GM21825 (cell line): ENCODE measurements around the gene TSEN2.
"Not testable (repeated sequence)": the region's sequence is repeated elsewhere in the genome, so short reads cannot be mapped to it uniquely, and the experiment has no call there.

Experiments
- ATAC-seq: cut with Tn5 transposase; IDR thresholded peaks from one replicate; pipeline ENCODE4 v1.9.1; 2021; ENCODE audit warnings: mild to moderate bottlenecking, moderate library complexity; ENCODE audit not compliant: unreplicated experiment

TSEN2 gene

GRCh38 chr3:12451960-12452359 is 32.3 kb upstream of the TSEN2 start:
- no peak for ATAC-seq

- no peak for ATAC-seq
Observed at GRCh38 chr3:12452361-12453330, 31.6 kb upstream of the TSEN2 start.

GRCh38 chr3:12454076-12454815 is 30.0 kb upstream of the TSEN2 start:
- no peak for ATAC-seq

GRCh38 chr3:12454816-12455121 is 29.5 kb upstream of the TSEN2 start:
- no peak for ATAC-seq

GRCh38 chr3:12455740-12456139 is 28.5 kb upstream of the TSEN2 start:
- no peak for ATAC-seq

- ATAC-seq: no peak
Observed at GRCh38 chr3:12456441-12456840, 27.8 kb upstream of the TSEN2 start.

GRCh38 chr3:12457380-12457779 is 26.9 kb upstream of the TSEN2 start:
- ATAC-seq: not testable (repeated sequence)

- ATAC-seq: no peak
Observed at GRCh38 chr3:12458901-12459300, 25.4 kb upstream of the TSEN2 start.

GRCh38 chr3:12460127-12460526 is 24.2 kb upstream of the TSEN2 start:
- no peak for ATAC-seq

GRCh38 chr3:12461097-12461649 is 23.1 kb upstream of the TSEN2 start:
- no peak for ATAC-seq

- ATAC-seq: no peak
Observed at GRCh38 chr3:12462159-12462947, 21.9 kb upstream of the TSEN2 start.

- no peak for ATAC-seq
Observed at GRCh38 chr3:12463686-12464085, 20.6 kb upstream of the TSEN2 start.

GRCh38 chr3:12464181-12464580 is 20.1 kb upstream of the TSEN2 start:
- no peak for ATAC-seq

GRCh38 chr3:12465151-12465835 is 19.0 kb upstream of the TSEN2 start:
- no peak for ATAC-seq

GRCh38 chr3:12465836-12466225 is 18.4 kb upstream of the TSEN2 start:
- no peak for ATAC-seq

GRCh38 chr3:12467746-12468145 is 16.5 kb upstream of the TSEN2 start:
- ATAC-seq: no peak

- ATAC-seq: no peak
Observed at GRCh38 chr3:12468276-12468675, 16.0 kb upstream of the TSEN2 start.

GRCh38 chr3:12468757-12469156 is 15.5 kb upstream of the TSEN2 start:
- no peak for ATAC-seq

GRCh38 chr3:12469222-12469621 is 15.1 kb upstream of the TSEN2 start:
- ATAC-seq: not testable (repeated sequence)

- ATAC-seq: no peak
Observed at GRCh38 chr3:12470111-12470510, 14.2 kb upstream of the TSEN2 start.
